K562 (cell line): ENCODE measurements around the gene RAB3C. TPM values are rescaled to one million over a fixed set of nuclear protein-coding genes. Genes with fewer than 3 reads are reported as not detected.

Experiments
- ATAC-seq: fragments of 200-7000 bp; cut with Tn5 transposase; 3 replicates; pipeline ENCODE4 v1.9.1; 2020; ENCODE audit warnings: moderate library complexity
- BruUV-seq: library from RNA; stranded (reverse); fragments of 400-500 nt; replicated peaks from 2 replicates; lab custom pipeline; 2021; lab: Mats Ljungman, UMichigan
- CTCF ChIA-PET: fragments of 300-600 bp; formaldehyde crosslinking; extraction: SDS; loops from one replicate; lab custom pipeline; 2021; ENCODE audit warnings: low intra/inter-chr PET ratio; lab: Yijun Ruan, JAX
- POLR2A ChIA-PET: fragments of 300-600, 350-650 bp; sonication (Branson Sonifier 250); formaldehyde crosslinking; extraction: SDS; loops from one replicate; lab custom pipeline; 2021; ENCODE audit warnings: antibody characterized with exemption, inconsistent platforms; lab: Yijun Ruan, JAX
- DNase-seq, 4 experiments: peaks; one replicate each; pipeline versions ENCODE4 v3.0.0 to v3.0.0-alpha.2; 2011 to 2018; ENCODE audit warnings: low spot score in 3 of 4, mixed read lengths in 3 of 4; ENCODE audit errors: extremely low read depth in 1 of 4
- FAIRE-seq: peaks from 2 replicates; lab custom pipeline; 2011; peaks lifted over from hg19 to GRCh38; lab: Jason Lieb, UNC
- H2AFZ ChIP-seq: 2 replicates; pipeline ENCODE4 v1.6.0; 2011; ENCODE audit warnings: low read depth, low read length, control low read depth, inconsistent platforms
- H3K27ac ChIP-seq: fragments of 200-600 bp; 3 replicates; pipeline ENCODE4 v1.8.0; 2011; ENCODE audit warnings: low read depth, mild to moderate bottlenecking, control low read depth, inconsistent platforms, low read length, moderate library complexity, mixed read lengths; ENCODE audit errors: extremely low read depth
- H3K27me3 ChIP-seq, 2 experiments: fragments of 300-600 bp in 1 of 2; 2 replicates in 1 of 2; 3 replicates in 1 of 2; pipeline versions ENCODE4 v1.6.0 to v1.8.0; 2011; ENCODE audit warnings: inconsistent platforms in 2 of 2, low read length in 2 of 2, mild to moderate bottlenecking in 1 of 2, mixed read lengths in 1 of 2, moderate library complexity in 1 of 2; ENCODE audit not compliant: control insufficient read depth in 2 of 2, insufficient read depth in 2 of 2
- H3K36me3 ChIP-seq: fragments of 300-600 bp; 3 replicates; pipeline ENCODE4 v1.8.0; 2011; ENCODE audit warnings: mild to moderate bottlenecking, low read length, inconsistent platforms; ENCODE audit not compliant: control insufficient read depth, insufficient read depth
- H3K4me1 ChIP-seq, 2 experiments: fragments of 200-600 bp in 1 of 2; replicated peaks in 1 of 2; 2 replicates in 1 of 2; 3 replicates in 1 of 2; pipeline versions ENCODE4 v1.5.1 to v1.8.0; 2011; ENCODE audit warnings: inconsistent platforms in 2 of 2, low read length in 2 of 2, mild to moderate bottlenecking in 1 of 2, mixed read lengths in 1 of 2, moderate library complexity in 1 of 2; ENCODE audit not compliant: control insufficient read depth in 2 of 2, insufficient read depth in 2 of 2
- H3K4me2 ChIP-seq: 2 replicates; pipeline ENCODE4 v1.6.1; 2011; ENCODE audit warnings: low read length, control low read depth, inconsistent platforms, mixed read lengths; ENCODE audit not compliant: insufficient read depth
- H3K4me3 ChIP-seq: fragments of 200-600 bp; sonication (generic), shearing (Covaris generic); 2 replicates; pipeline ENCODE4 v1.5.1; 2016; ENCODE audit warnings: control low read depth, inconsistent platforms
- H3K79me2 ChIP-seq: fragments of 200-600 bp; 3 replicates; pipeline ENCODE4 v1.8.0; 2011; ENCODE audit warnings: low read length, inconsistent platforms; ENCODE audit not compliant: control insufficient read depth, insufficient read depth
- H3K9ac ChIP-seq, 2 experiments: 2 replicates each; pipeline versions ENCODE4 v1.6.0 to v1.6.1; 2011; ENCODE audit warnings: low read depth in 2 of 2, low read length in 2 of 2, control low read depth in 1 of 2, inconsistent platforms in 1 of 2, mild to moderate bottlenecking in 1 of 2, mixed read lengths in 1 of 2; ENCODE audit not compliant: insufficient read depth in 1 of 2
- H3K9me1 ChIP-seq: one replicate; pipeline ENCODE4 v1.6.0; 2011; ENCODE audit warnings: inconsistent platforms, mild to moderate bottlenecking, low read length, moderate library complexity; ENCODE audit not compliant: control insufficient read depth, insufficient read depth
- H3K9me3 ChIP-seq: replicated peaks from 2 replicates; pipeline ENCODE4 v1.5.1; 2011; ENCODE audit warnings: low read depth, low read length, inconsistent platforms; ENCODE audit not compliant: control insufficient read depth, insufficient read depth
- H4K20me1 ChIP-seq: replicated peaks from 2 replicates; pipeline ENCODE4 v1.6.1; 2011; ENCODE audit warnings: low read length, inconsistent platforms, mixed read lengths; ENCODE audit not compliant: control insufficient read depth, insufficient read depth
- CHD4 ChIP-seq: fragments of 200-600 bp; sonication (generic); IDR thresholded peaks from 3 replicates; pipeline ENCODE4 v1.6.1; 2012; ENCODE audit warnings: low read depth, mild to moderate bottlenecking, mixed read lengths, low read length, inconsistent platforms; ENCODE audit not compliant: insufficient read depth, insufficient replicate concordance, poor library complexity, severe bottlenecking
- RBM22 ChIP-seq: fragments of 200-400 bp; formaldehyde crosslinking; IDR thresholded peaks from 2 replicates; pipeline ENCODE4 v1.6.1; 2018; ENCODE audit warnings: low read length, low read depth; ENCODE audit not compliant: poor library complexity, severe bottlenecking
- STAT5A ChIP-seq: IDR thresholded peaks from 2 replicates; pipeline ENCODE4 v1.6.1; 2012; ENCODE audit warnings: low read length, inconsistent platforms, borderline replicate concordance
- ZNF586 ChIP-seq: fragments of 450-650 bp; formaldehyde crosslinking; conservative IDR thresholded peaks from 2 replicates; pipeline ENCODE4 v1.4.0; 2020; ENCODE audit warnings: mild to moderate bottlenecking, moderate library complexity
- WGBS: fragments of 100-300 bp; shearing (Covaris generic); methylation state at CpG from one replicate; pipeline ENCODE4 v1.1.6; 2016; ENCODE audit warnings: low coverage, mixed read lengths; ENCODE audit not compliant: insufficient coverage; ENCODE audit errors: missing lambda C conversion rate; 5-methylcytosine and 5-hydroxymethylcytosine counted together
- in situ Hi-C: fragments of 300-500 bp; cut with MboI; formaldehyde crosslinking; loops from 4 replicates; pipeline ENCODE4 v1.15.0; 2018; ENCODE audit warnings: inconsistent platforms, mixed read lengths
- intact Hi-C: fragments of 100-400 bp; cut with micrococcal nuclease; formaldehyde crosslinking; loops from 2 replicates; pipeline ENCODE4 v1.14.2; 2022
- polyA plus RNA-seq, 8 experiments: library from polyadenylated mRNA; depleted of rRNA in 4 of 8; stranded (reverse) in 5 of 8; unstranded in 3 of 8; fragments of >200 nt; fragmentation: Nextera tagmentation in 2 of 8; fragmentation: Illumina TruSeq in 1 of 8; extraction: Ambion mirVana in 2 of 8; extraction: Trizol in 1 of 8; gene quantifications; 2 replicates each; pipeline versions ENCODE4 v1.2.1 to v1.2.3, GENCODE V29; 2011 to 2014; ENCODE audit warnings: inconsistent platforms in 1 of 8, missing spikeins in 1 of 8
- total RNA-seq, 7 experiments: library from RNA; depleted of rRNA in 6 of 7; stranded (reverse); fragments of >200 nt in 6 of 7; fragmentation: Illumina TruSeq in 2 of 7; extraction: Trizol in 2 of 7; gene quantifications; 2 replicates each; pipeline versions ENCODE4 v1.2.1 to v1.2.3, GENCODE V29; 2011 to 2021; ENCODE audit warnings: low replicate concordance in 1 of 7
- TF ChIP-seq, protein P1 (sequence below), 2 experiments: IDR thresholded peaks; 2 replicates each; pipeline ENCODE4 v1.6.1; 2011; ENCODE audit warnings: borderline replicate concordance in 1 of 2, control low read depth in 1 of 2, low read depth in 1 of 2, low read length in 1 of 2, mild to moderate bottlenecking in 1 of 2, mixed read lengths in 1 of 2, moderate library complexity in 1 of 2; ENCODE audit not compliant: insufficient read depth in 1 of 2, insufficient read length in 1 of 2, poor library complexity in 1 of 2, severe bottlenecking in 1 of 2; ENCODE audit errors: extremely low read depth in 1 of 2

Gene RAB3C
- total and polyA plus RNA-seq, 9 of the 15 experiments (the other 6 are each of a cell fraction or from before 2014, with no cell fraction given): not detected

DNA sequence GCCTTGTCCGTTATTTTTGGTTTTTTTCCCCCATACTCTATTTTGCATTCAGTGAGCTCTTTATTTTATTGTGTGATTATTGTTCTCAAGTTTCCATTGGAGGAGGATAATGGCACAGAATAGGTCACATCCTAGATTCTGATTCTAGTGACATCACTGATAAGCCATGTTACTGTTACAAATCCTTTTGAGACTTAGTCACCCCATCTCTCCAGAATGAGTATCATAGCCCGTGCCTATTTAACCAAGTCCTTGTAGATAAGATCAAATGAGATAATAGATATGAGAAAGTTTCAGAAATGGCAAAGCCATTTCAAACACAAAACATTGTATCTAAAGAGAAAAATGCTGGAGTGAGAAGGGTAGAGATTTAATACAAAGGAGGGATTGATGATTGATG lies 242.6 kb downstream of the RAB3C start:
- H3K9me3 ChIP-seq: no peaks in the 10 kb centered on the region
- no peaks in the 10 kb centered on the region for H3K4me1 ChIP-seq
- H2AFZ ChIP-seq: no peak overlapping the region
- DNase-seq (no peak), FAIRE-seq (no peak), ATAC-seq (no peak)
- no TSS peak for BruUV-seq
- no peak overlapping the region for H3K4me2 ChIP-seq
- no peaks in the 10 kb centered on the region for H4K20me1 ChIP-seq
- H3K9ac ChIP-seq: no peak overlapping the region
- H3K9me1 ChIP-seq: no peaks in the 10 kb centered on the region
- intact Hi-C loops (no loop called here), in situ Hi-C loops (no loop called here)
- ChIA-PET CTCF (no interaction called here), POLR2A (no interaction called here)
- H3K27me3 ChIP-seq: no peaks in the 10 kb centered on the region
- no peak for TF ChIP-seq ZNF586 (CRISPR knock-in tag)
- TF ChIP-seq STAT5A: no peak
- TF ChIP-seq CHD4: no peak
- TF ChIP-seq, protein P1, sequence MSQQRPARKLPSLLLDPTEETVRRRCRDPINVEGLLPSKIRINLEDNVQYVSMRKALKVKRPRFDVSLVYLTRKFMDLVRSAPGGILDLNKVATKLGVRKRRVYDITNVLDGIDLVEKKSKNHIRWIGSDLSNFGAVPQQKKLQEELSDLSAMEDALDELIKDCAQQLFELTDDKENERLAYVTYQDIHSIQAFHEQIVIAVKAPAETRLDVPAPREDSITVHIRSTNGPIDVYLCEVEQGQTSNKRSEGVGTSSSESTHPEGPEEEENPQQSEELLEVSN (IDR thresholded peaks at IDR 0.05; ENCODE audit: borderline replicate concordance in 1 of 2, extremely low read depth in 1 of 2, insufficient read depth in 1 of 2, insufficient read length in 1 of 2, low read depth in 1 of 2, low read length in 1 of 2, poor library complexity in 1 of 2, severe bottlenecking in 1 of 2): no peak
- H3K27ac ChIP-seq: no peak overlapping the region
- 4% methylated on average over 2 of the region's 2 CpGs for WGBS
- H3K4me3 ChIP-seq: no peak overlapping the region
- H3K36me3 ChIP-seq: no peaks in the 10 kb centered on the region
- H3K79me2 ChIP-seq: no peaks in the 10 kb centered on the region

DNA sequence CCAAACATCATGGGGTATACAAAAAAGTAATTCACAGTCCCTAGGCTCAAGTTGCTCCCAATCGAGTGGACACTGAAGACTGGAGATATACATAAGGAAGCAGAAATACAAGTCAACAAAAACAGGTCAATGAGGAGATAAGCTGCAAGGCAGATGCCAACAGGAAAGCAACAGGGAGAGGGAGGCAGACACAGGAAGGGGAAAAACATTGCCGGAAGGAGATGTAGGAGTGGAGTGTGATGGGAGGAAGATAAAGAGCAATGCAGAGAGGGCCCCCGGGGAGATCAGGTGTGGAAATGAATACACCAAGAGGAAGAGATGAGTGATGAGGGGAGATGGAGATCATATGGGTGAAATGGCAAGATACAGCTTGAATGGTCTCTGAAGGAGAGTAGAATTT lies 243.0 kb downstream of the RAB3C start:
- Histone ChIP-seq H3K9ac (no peak overlapping the region), H3K79me2 (no peaks in the 10 kb centered on the region), H2AFZ (no peak overlapping the region), H3K4me2 (no peak overlapping the region), H3K27ac (no peak overlapping the region), H3K4me1 (no peaks in the 10 kb centered on the region), H3K27me3 (no peaks in the 10 kb centered on the region), H3K9me3 (no peaks in the 10 kb centered on the region), H4K20me1 (no peaks in the 10 kb centered on the region), H3K9me1 (no peaks in the 10 kb centered on the region), H3K4me3 (no peak overlapping the region), H3K36me3 (no peaks in the 10 kb centered on the region)
- FAIRE-seq (no peak), DNase-seq (no peak), ATAC-seq (no peak)
- no TSS peak for BruUV-seq
- ChIA-PET POLR2A (no interaction called here), CTCF (no interaction called here)
- TF ChIP-seq RBM22: no peak
- in situ Hi-C loops (no loop called here), intact Hi-C loops (no loop called here)
- 13% methylated on average over 3 of the region's 3 CpGs for WGBS
